Heart left ventricle (tissue), 16 donors: ENCODE data around the gene CYB5D1. TPM values are rescaled to one million over a fixed set of nuclear protein-coding genes. Genes with fewer than 3 reads are reported as not detected.

Source experiments
- ATAC-seq, 4 donors: fragments of 200-7000 bp; cut with Tn5 transposase; one replicate each; pipeline ENCODE4 v1.9.1; 2020 to 2022; ENCODE audit warnings: moderate library complexity in 4 of 4, mild to moderate bottlenecking in 3 of 4, moderate number of reproducible peaks in 1 of 4
- DNase-seq, 5 donors: peaks; one replicate each; pipeline ENCODE4 v3.0.0-alpha.2; 2020
- H3K27ac ChIP-seq, 12 donors: fragments of 200-600 bp; sonication (generic) in 4 of 12; one replicate each; pipeline versions ENCODE4 v1.5.0 to v1.8.0; 2016 to 2022; ENCODE audit warnings: mild to moderate bottlenecking in 2 of 12
- H3K27me3 ChIP-seq, 9 donors: fragments of 200-600 bp; sonication (generic) in 2 of 9; one replicate each; pipeline versions ENCODE4 v1.5.1 to v1.8.0; 2016 to 2022; ENCODE audit warnings: mild to moderate bottlenecking in 3 of 9
- H3K36me3 ChIP-seq, 9 donors: fragments of 200-600 bp; sonication (generic) in 2 of 9; one replicate each; pipeline versions ENCODE4 v1.5.0 to v1.8.0; 2018 to 2022; ENCODE audit warnings: mild to moderate bottlenecking in 2 of 9
- H3K4me1 ChIP-seq, 12 donors: fragments of 200-600 bp; sonication (generic) in 4 of 12; one replicate each; pipeline versions ENCODE4 v1.5.0 to v1.8.0; 2016 to 2022; ENCODE audit warnings: mild to moderate bottlenecking in 3 of 12
- H3K4me3 ChIP-seq, 12 donors: fragments of 200-600 bp; sonication (generic) in 4 of 12; one replicate each; pipeline versions ENCODE4 v1.5.0 to v1.8.0; 2017 to 2022; ENCODE audit warnings: mild to moderate bottlenecking in 9 of 12, moderate library complexity in 4 of 12
- H3K9me3 ChIP-seq, 12 donors: fragments of 200-600 bp; sonication (generic) in 4 of 12; one replicate each; pipeline versions ENCODE4 v1.5.0 to v1.8.0; 2016 to 2022; ENCODE audit warnings: mild to moderate bottlenecking in 1 of 12
- CTCF ChIP-seq, 12 donors: fragments of 200-600 bp; sonication (generic) in 4 of 12; IDR thresholded peaks; one replicate each; pipeline versions ENCODE4 v1.5.0 to v1.8.0; 2018 to 2022; ENCODE audit warnings: antibody characterized with exemption in 12 of 12, mild to moderate bottlenecking in 5 of 12
- POLR2A ChIP-seq, 2 donors: fragments of 450-650 bp; IDR thresholded peaks; one replicate each; pipeline ENCODE4 v1.6.1; 2017; ENCODE audit warnings: antibody characterized with exemption in 2 of 2, mild to moderate bottlenecking in 2 of 2, moderate library complexity in 2 of 2
- WGBS, 4 donors: extraction: QIAGEN DNeasy Blood & Tissue Kit in 2 of 4; methylation state at CpG; one replicate each; pipeline versions ENCODE4 v1.1.5 to v1.1.7; 2013 to 2018; 5-methylcytosine and 5-hydroxymethylcytosine counted together
- intact Hi-C, 10 donors: fragments of 100-400 bp; cut with DNase I; formaldehyde crosslinking; loops; one replicate each; pipeline versions ENCODE4 v1.11.1 to v1.14.2; 2022
- polyA plus RNA-seq, 2 donors: library from polyadenylated mRNA; stranded (reverse); fragments of 200-250 nt; gene quantifications; one replicate each; pipeline ENCODE4 v1.2.3, GENCODE V29; 2013
- total RNA-seq, 9 donors: library from RNA; depleted of rRNA in 2 of 9; stranded (reverse); fragments of >200 nt in 2 of 9; fragmentation: NEBNext Ultra II Directional in 3 of 9; extraction: Animal tissue kit (Norgen Biotek cat#: 25700) in 3 of 9; gene quantifications; one replicate each; pipeline versions ENCODE4 v1.1.0 to v1.2.4, GENCODE V29; 2016 to 2023
- donor health status: ischemic (EF 13 %, LVEDD 7.1; RV severe dilation, severe dysfunction).
- donor health status: healthy with polysubstance abuse.
- donor health status: DM: no; HTN: yes; CAD: no.
- donor health status: DM: no; HTN: no; CAD: no.
- donor health status: ischemic (EF 25% LVEDD 6.9; RV normal size, moderate dysfunction).
- donor health status: ischemic (EF 25% LVEDD 5.7; RV mildly dilated, moderate dysfunction).
- donor health status: healthy.
- donor health status: DM: yes; HTN: yes; CAD: no.
- donor health status: ischemic (EF 35%, LVEDD 5.7; RV mildly dilated, moderate dysfunction).
- donor health status: nonischemic (EF 11% LVEDD 7.7; RV severe dilation, severe dysfunction).
- donor health status: DM: yes; HTN: yes; CAD: no.
- donor health status: PGD.
- donor health status: ischemic (EF 29% LVEDD 5.4; RV normal size, mild dysfunction).
- donor health status: nonischemic (EF 23%, LVEDD 6.1; RV moderate dilation, normal function).

CYB5D1 gene
- total and polyA plus RNA-seq, 11 donors: 9.3 to 20.4 (median 15.5) TPM

GRCh38 chr17:7832431-7832830 lies 25.4 kb upstream of the CYB5D1 start:
- Histone ChIP-seq H3K9me3 (no peaks in the 10 kb centered on the region), H3K27me3 (no peaks in the 10 kb centered on the region), H3K4me3 (no peak overlapping the region), H3K27ac (no peak overlapping the region), H3K4me1 (peaks cover 0 to 28% (median 16%) of the 10 kb centered on the region in 12 donors), H3K36me3 (no peaks in the 10 kb centered on the region)
- DNase-seq (no peak), ATAC-seq (no peak)
- 79 to 93% (median 91%) methylated on average over 10 of the region's 10 CpGs for WGBS, 4 donors
- intact Hi-C loops: no loop called here
- TF ChIP-seq CTCF (IDR thresholded peaks at IDR 0.05): no peak
- TF ChIP-seq POLR2A (IDR thresholded peaks at IDR 0.05): no peak

- TF ChIP-seq CTCF (IDR thresholded peaks at IDR 0.05): no peak
- no peak for TF ChIP-seq POLR2A (IDR thresholded peaks at IDR 0.05)
- intact Hi-C loops: loop anchor here in 1 of 10 donors (1.0 kb wide), 1 partner anchor 11 kb away; no protein-coding TSS in a partner anchor
- DNase-seq (no peak), ATAC-seq (no peak)
- peak overlapping the region in 11 of 12 donors; percentile 59 to 99 (median 76) for H3K4me3 ChIP-seq
- H3K27ac ChIP-seq: peak overlapping the region in 11 of 12 donors; percentile 92 to 100 (median 98)
- H3K27me3 ChIP-seq: no peaks in the 10 kb centered on the region
- no peaks in the 10 kb centered on the region for H3K36me3 ChIP-seq
- H3K4me1 ChIP-seq: peaks cover 0 to 36% (median 21%) of the 10 kb centered on the region in 12 donors
- no peaks in the 10 kb centered on the region for H3K9me3 ChIP-seq
- 50 to 57% (median 52%) methylated on average over 15 to 19 of the region's 19 CpGs for WGBS, 4 donors
These were observed 24.6 kb upstream of the CYB5D1 start for GRCh38 chr17:7833011-7833794.

- Histone ChIP-seq H3K9me3 (no peaks in the 10 kb centered on the region), H3K27me3 (no peaks in the 10 kb centered on the region), H3K4me3 (peak within 1 kb of the TSS; percentile 59 to 99 (median 80)), H3K36me3 (no peaks in the 10 kb centered on the region), H3K4me1 (peaks cover 0 to 43% (median 27%) of the 10 kb centered on the region in 12 donors), H3K27ac (peak within 1 kb of the TSS; percentile 86 to 100 (median 98))
- TF ChIP-seq POLR2A (IDR thresholded peaks at IDR 0.05) (no peak), CTCF (IDR thresholded peaks at IDR 0.05) (peak in 6 of 12 donors; percentile 6 to 22 (median 10))
- intact Hi-C loops: loop anchor here in 7 of 10 donors (1.0 to 2.0 kb wide), 7 partner anchors 8 to 53 kb away; partner anchors contain the start of gene NAA38 (in 2 of the 7)
- ATAC-seq: peak; percentile 65 to 82 (median 73)
- peak; percentile 94 to 96 (median 95) for DNase-seq
- WGBS, 4 donors: 0 to 1% (median 0%) methylated on average over 25 to 49 of the region's 49 CpGs
These were observed 23.8 kb upstream of the CYB5D1 start, which contains the start of gene KDM6B for GRCh38 chr17:7833795-7834541. TSS of gene KDM6B (plus strand) at chr17:7834217. CDS start at chr17:7845555, 11,338 bp downstream.
